SK-N-SH (cell line): Measurements from ENCODE around the gene MRPL44. TPM values are rescaled to one million over a fixed set of nuclear protein-coding genes. Genes with fewer than 3 reads are reported as not detected.

Experiments
- CTCF ChIA-PET: fragments of 300-600, 350-600 bp; formaldehyde crosslinking; extraction: SDS; loops from one replicate; lab custom pipeline; 2021; lab: Yijun Ruan, JAX
- POLR2A ChIA-PET: fragments of 350-600 bp; sonication (Branson Sonifier 250); formaldehyde crosslinking; extraction: SDS; loops from one replicate; lab custom pipeline; 2020; ENCODE audit warnings: antibody characterized with exemption, inconsistent platforms; lab: Yijun Ruan, JAX
- DNase-seq: peaks from one replicate; pipeline ENCODE4 v3.0.0; 2012
- H2AFZ ChIP-seq: fragments of 200-600 bp; sonication (generic); 2 replicates; pipeline ENCODE4 v1.8.1; 2016; ENCODE audit warnings: antibody characterized with exemption, mild to moderate bottlenecking, low read depth
- H3F3A ChIP-seq: fragments of 200-600 bp; sonication (generic); replicated peaks from 2 replicates; pipeline ENCODE3; 2016; ENCODE audit warnings: antibody characterized with exemption, mild to moderate bottlenecking; ENCODE audit not compliant: insufficient read depth
- H3K27ac ChIP-seq, 2 experiments: fragments of 200-500 bp in 1 of 2; fragments of 200-600 bp in 1 of 2; sonication (Bioruptor generic) in 1 of 2; sonication (generic), shearing (Covaris generic) in 1 of 2; 2 replicates each; pipeline versions ENCODE4 v1.5.1 to v1.6.1; 2014 to 2016; ENCODE audit warnings: low read depth in 2 of 2, inconsistent platforms in 1 of 2, low read length in 1 of 2, mild to moderate bottlenecking in 1 of 2, mixed read lengths in 1 of 2
- H3K27me3 ChIP-seq: fragments of 200-600 bp; sonication (generic), shearing (Covaris generic); 2 replicates; pipeline ENCODE4 v1.6.1; 2016; ENCODE audit warnings: mixed run types; ENCODE audit not compliant: insufficient read depth
- H3K36me3 ChIP-seq, 2 experiments: fragments of 200-500 bp in 1 of 2; fragments of 200-600 bp in 1 of 2; sonication (Bioruptor generic) in 1 of 2; sonication (generic) in 1 of 2; replicated peaks in 1 of 2; 2 replicates each; pipeline versions ENCODE3 to v1.5.1; 2014 to 2016; ENCODE audit warnings: low read length in 1 of 2, mild to moderate bottlenecking in 1 of 2; ENCODE audit not compliant: insufficient read depth in 2 of 2, control insufficient read depth in 1 of 2
- H3K4me1 ChIP-seq, 2 experiments: fragments of 200-500 bp in 1 of 2; fragments of 200-600 bp in 1 of 2; sonication (Bioruptor generic) in 1 of 2; sonication (generic), shearing (Covaris generic) in 1 of 2; 2 replicates each; pipeline versions ENCODE4 v1.5.1 to v1.6.1; 2014 to 2016; ENCODE audit warnings: low read depth in 1 of 2, low read length in 1 of 2, mixed run types in 1 of 2; ENCODE audit not compliant: insufficient read depth in 2 of 2, control insufficient read depth in 1 of 2
- H3K4me2 ChIP-seq: fragments of 200-600 bp; sonication (generic), shearing (Covaris generic); 2 replicates; pipeline ENCODE4 v1.6.1; 2017; ENCODE audit warnings: mixed run types
- H3K4me3 ChIP-seq, 2 experiments: fragments of 200-500 bp in 1 of 2; fragments of 200-600 bp in 1 of 2; sonication (Bioruptor generic) in 1 of 2; sonication (generic), shearing (Covaris generic) in 1 of 2; 2 replicates each; pipeline versions ENCODE4 v1.5.1 to v1.8.1; 2014 to 2016; ENCODE audit warnings: low read depth in 2 of 2, inconsistent platforms in 1 of 2, low read length in 1 of 2, mild to moderate bottlenecking in 1 of 2, mixed read lengths in 1 of 2, moderate library complexity in 1 of 2
- H3K79me2 ChIP-seq: fragments of 200-600 bp; sonication (generic); 2 replicates; pipeline ENCODE4 v1.8.1; 2017; ENCODE audit warnings: mild to moderate bottlenecking; ENCODE audit not compliant: insufficient read depth
- H3K9ac ChIP-seq: fragments of 200-600 bp; sonication (generic); 2 replicates; pipeline ENCODE4 v1.6.1; 2017; ENCODE audit warnings: mixed run types
- H3K9me2 ChIP-seq: fragments of 200-600 bp; sonication (generic); 2 replicates; pipeline ENCODE4 v1.6.1; 2017; ENCODE audit warnings: mixed run types
- H3K9me3 ChIP-seq: fragments of 200-600 bp; sonication (generic); 2 replicates; pipeline ENCODE4 v1.6.1; 2017; ENCODE audit warnings: mixed run types, mild to moderate bottlenecking, moderate library complexity
- H4K20me1 ChIP-seq: fragments of 200-600 bp; sonication (generic); 2 replicates; pipeline ENCODE4 v1.6.1; 2017; ENCODE audit warnings: mild to moderate bottlenecking, mixed run types; ENCODE audit not compliant: insufficient read depth
- CHD2 ChIP-seq: fragments of 150-350 bp; IDR thresholded peaks from 2 replicates; pipeline ENCODE4 v1.6.1; 2018; ENCODE audit warnings: low read length; ENCODE audit not compliant: partially characterized antibody
- ELF1 ChIP-seq: IDR thresholded peaks from 2 replicates; pipeline ENCODE4 v1.4.0; 2012
- EP300 ChIP-seq, 2 experiments: IDR thresholded peaks; 2 replicates each; pipeline versions ENCODE4 v1.4.0 to v1.6.1; 2012; ENCODE audit warnings: borderline replicate concordance in 1 of 2, low read depth in 1 of 2, low read length in 1 of 2
- EZH2phosphoT487 ChIP-seq: fragments of 200-600 bp; sonication (generic); IDR thresholded peaks from 2 replicates; pipeline ENCODE4 v1.6.1; 2017; ENCODE audit warnings: low read depth, mixed run types, mild to moderate bottlenecking, antibody characterized with exemption, moderate library complexity, borderline replicate concordance
- FOSL2 ChIP-seq: IDR thresholded peaks from 2 replicates; pipeline ENCODE4 v1.4.0; 2012; ENCODE audit warnings: low read depth, mild to moderate bottlenecking, moderate library complexity, borderline replicate concordance
- FOXJ3 ChIP-seq: sonication (generic); formaldehyde crosslinking; IDR thresholded peaks from 2 replicates; pipeline ENCODE4 v1.5.1; 2020; ENCODE audit warnings: mild to moderate bottlenecking, missing genetic modification reagents
- FOXM1 ChIP-seq: IDR thresholded peaks from 2 replicates; pipeline ENCODE4 v1.4.0; 2012; ENCODE audit warnings: low read depth, mild to moderate bottlenecking
- GABPA ChIP-seq: IDR thresholded peaks from 2 replicates; pipeline ENCODE4 v1.4.0; 2012; ENCODE audit warnings: low read depth, mild to moderate bottlenecking
- GATA2 ChIP-seq: sonication (generic); formaldehyde crosslinking; IDR thresholded peaks from 2 replicates; pipeline ENCODE4 v1.5.0; 2020; ENCODE audit warnings: mild to moderate bottlenecking, missing genetic modification reagents
- JUND ChIP-seq: IDR thresholded peaks from 2 replicates; pipeline ENCODE4 v1.4.0; 2012
- MEF2A ChIP-seq: IDR thresholded peaks from 2 replicates; pipeline ENCODE4 v1.4.0; 2012; ENCODE audit warnings: low read depth, borderline replicate concordance
- MXI1 ChIP-seq: IDR thresholded peaks from 2 replicates; pipeline ENCODE4 v1.6.1; 2012; ENCODE audit warnings: mild to moderate bottlenecking, low read depth, low read length, improper control_type of control experiment
- NFIC ChIP-seq: IDR thresholded peaks from 2 replicates; pipeline ENCODE4 v1.4.0; 2012; ENCODE audit warnings: borderline replicate concordance
- NRF1 ChIP-seq: IDR thresholded peaks from 2 replicates; pipeline ENCODE4 v1.6.1; 2012; ENCODE audit warnings: low read depth, mild to moderate bottlenecking, low read length
- PBX3 ChIP-seq: IDR thresholded peaks from 2 replicates; pipeline ENCODE4; 2012
- POLR2AphosphoS5 ChIP-seq: IDR thresholded peaks from 2 replicates; pipeline ENCODE4 v1.6.1; 2012; ENCODE audit warnings: low read depth, low read length
- RCOR1 ChIP-seq: fragments of 150-350 bp; IDR thresholded peaks from 2 replicates; pipeline ENCODE4 v1.6.1; 2017; ENCODE audit warnings: antibody characterized with exemption, low read length
- RFX5 ChIP-seq: IDR thresholded peaks from 2 replicates; pipeline ENCODE4 v1.6.1; 2012; ENCODE audit warnings: mild to moderate bottlenecking, improper control_type of control experiment, low read length
- TAF1 ChIP-seq: IDR thresholded peaks from 2 replicates; pipeline ENCODE4 v1.6.1; 2012; ENCODE audit warnings: low read depth, mild to moderate bottlenecking, low read length, moderate library complexity, borderline replicate concordance
- TCF12 ChIP-seq: IDR thresholded peaks from 2 replicates; pipeline ENCODE4 v1.4.0; 2012
- TEAD4 ChIP-seq: IDR thresholded peaks from 2 replicates; pipeline ENCODE4 v1.4.0; 2012; ENCODE audit warnings: mild to moderate bottlenecking, borderline replicate concordance; ENCODE audit not compliant: insufficient read depth
- USF2 ChIP-seq: fragments of 150-350 bp; IDR thresholded peaks from 2 replicates; pipeline ENCODE4 v1.6.1; 2017; ENCODE audit warnings: antibody characterized with exemption, low read length, low read depth, borderline replicate concordance
- WGBS: methylation state at CpG from one replicate; pipeline ENCODE4 v1.1.6; 2017; ENCODE audit warnings: low lambda C conversion rate; 5-methylcytosine and 5-hydroxymethylcytosine counted together
- polyA plus RNA-seq, 3 experiments: library from polyadenylated mRNA; depleted of rRNA; stranded (reverse); fragments of >200 nt; gene quantifications; 2 replicates each; pipeline ENCODE4 v1.2.3, GENCODE V29; 2012
- TF ChIP-seq, protein P1 (sequence below): IDR thresholded peaks from 2 replicates; pipeline ENCODE4 v1.4.0; 2012; ENCODE audit warnings: low read depth

Gene MRPL44
- polyA plus RNA-seq, 1 of the 3 experiments (the other 2 are of a cell fraction), result 12.9 TPM

DNA sequence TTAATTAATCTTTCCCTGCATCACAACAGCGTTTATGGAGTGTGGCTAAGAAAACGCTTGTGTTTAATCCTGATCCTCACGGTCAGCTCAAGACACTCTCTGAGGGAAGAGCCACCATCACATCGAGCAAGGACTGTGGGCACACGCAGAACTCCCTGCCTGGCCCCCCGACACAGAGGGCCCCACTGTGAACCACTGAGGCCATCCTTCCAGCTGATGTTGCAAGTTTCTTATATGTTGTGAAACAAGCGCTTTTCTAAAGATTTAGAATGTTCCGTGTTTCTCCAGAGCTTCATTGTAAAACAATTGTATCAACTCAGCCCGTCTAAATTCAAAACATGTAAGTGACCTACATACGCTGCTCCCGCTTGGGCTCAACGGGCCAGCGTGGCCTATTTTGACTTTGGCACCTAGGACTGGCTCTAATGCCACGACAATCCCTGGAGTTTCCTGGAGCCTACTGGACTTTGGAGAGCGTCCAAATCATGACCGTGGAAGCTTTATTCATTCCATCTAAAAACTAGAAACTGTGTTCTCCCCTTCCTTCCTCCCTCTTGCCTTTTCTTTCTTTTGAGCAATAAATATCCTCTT, 46.9 kb downstream of the MRPL44 start:
- Histone ChIP-seq H3K9me2 (no peaks in the 10 kb centered on the region), H3F3A (no peaks in the 10 kb centered on the region), H3K36me3 (peaks cover 6 to 7% of the 10 kb centered on the region in 2 experiments), H2AFZ (no peak overlapping the region), H3K9ac (no peak overlapping the region), H3K27ac (no peak overlapping the region), H3K4me3 (no peak overlapping the region), H4K20me1 (no peaks in the 10 kb centered on the region; the same call in 1 of the 2 replicates), H3K9me3 (no peaks in the 10 kb centered on the region), H3K4me2 (no peak overlapping the region), H3K79me2 (peaks cover 11% of the 10 kb centered on the region), H3K4me1 (peaks cover 11 to 21% of the 10 kb centered on the region in 2 experiments; a peak in 3 of 4 replicates), H3K27me3 (no peaks in the 10 kb centered on the region)
- POLR2A ChIA-PET, result no interaction called here
- 84% methylated on average over 16 of the region's 16 CpGs for WGBS
- CTCF ChIA-PET, result interaction anchor here (0.8 to 8.1 kb wide), 5 partner anchors 10 to 281 kb away, joined by 3 to 85 read pairs (median 4); no protein-coding TSS in a partner anchor
- DNase-seq, result no peak
- no peak for TF ChIP-seq EP300 (IDR thresholded peaks at IDR 0.05; ENCODE audit: borderline replicate concordance in 1 of 2, low read depth in 1 of 2, low read length in 1 of 2)
- TF ChIP-seq TCF12, result no peak
- TF ChIP-seq FOXJ3 (CRISPR knock-in tag), result no peak
- no peak for TF ChIP-seq POLR2AphosphoS5
- TF ChIP-seq ELF1, result no peak
- no peak for TF ChIP-seq TEAD4
- no peak for TF ChIP-seq MXI1
- TF ChIP-seq FOXM1, result no peak
- TF ChIP-seq GABPA, result no peak
- TF ChIP-seq MEF2A, result no peak

DNA sequence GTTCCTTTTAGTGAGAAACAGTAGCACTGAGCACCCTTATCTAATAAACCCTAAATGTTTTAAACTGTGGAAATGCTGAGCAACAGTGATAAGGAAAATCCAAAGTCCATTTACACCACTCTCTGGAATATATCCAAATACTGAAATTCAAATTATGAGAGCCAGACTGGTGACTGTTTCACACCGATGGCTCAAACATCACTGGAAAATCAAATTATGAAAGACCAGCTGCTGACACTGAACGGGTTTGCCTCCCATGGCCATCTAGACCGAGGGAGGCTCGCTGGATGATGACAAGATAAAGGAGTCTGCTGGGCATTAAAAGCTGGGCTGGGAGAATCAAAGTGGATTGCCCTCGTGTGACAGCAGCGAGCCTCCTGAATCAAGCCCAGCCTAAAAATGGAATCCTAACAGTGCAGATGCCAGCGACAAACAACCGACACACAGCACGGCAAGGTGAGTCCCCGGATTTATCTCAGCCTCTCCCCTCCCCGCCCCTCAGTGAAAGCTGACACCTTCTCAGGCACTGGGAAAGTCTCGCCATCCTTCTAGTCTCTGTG, 51.5 kb downstream of the MRPL44 start:
- Histone ChIP-seq H3K9me3 (no peaks in the 10 kb centered on the region), H4K20me1 (no peaks in the 10 kb centered on the region; the same call in 1 of the 2 replicates), H3K9me2 (no peaks in the 10 kb centered on the region), H3K4me2 (no peak overlapping the region), H3K9ac (no peak overlapping the region), H3K4me3 (no peak overlapping the region; a peak in 1 of 4 replicates), H3K36me3 (no peaks in the 10 kb centered on the region), H3K27ac (peak overlapping the region in 1 of 2 experiments; percentile 95; a peak in 2 of 4 replicates), H2AFZ (no peak overlapping the region), H3K4me1 (peaks cover 26 to 28% of the 10 kb centered on the region in 2 experiments; a peak in 3 of 4 replicates), H3K79me2 (peaks cover 14% of the 10 kb centered on the region; the same call in 1 of the 2 replicates), H3K27me3 (no peaks in the 10 kb centered on the region), H3F3A (no peaks in the 10 kb centered on the region)
- peak; percentile 85 for DNase-seq
- WGBS, result 20% methylated on average over 7 of the region's 12 CpGs
- POLR2A ChIA-PET, result interaction anchor here (1.1 kb wide), 1 partner anchor 51 kb away, joined by 3 read pairs; no protein-coding TSS in a partner anchor
- CTCF ChIA-PET, result interaction anchor here (0.8 to 8.1 kb wide), 7 partner anchors 10 to 278 kb away, joined by 3 to 85 read pairs (median 5); partner anchors contain the start of gene SERPINE2
- no peak for TF ChIP-seq TAF1
- no peak for TF ChIP-seq PBX3
- TF ChIP-seq NRF1, result no peak
- TF ChIP-seq NFIC, result no peak
- no peak for TF ChIP-seq CHD2
- TF ChIP-seq POLR2AphosphoS5, result peak; percentile 59; the same call in 1 of the 2 replicates
- no peak for TF ChIP-seq USF2
- TF ChIP-seq EZH2phosphoT487, result no peak
- TF ChIP-seq GATA2 (CRISPR knock-in tag), result peak; percentile 99
- TF ChIP-seq, protein P1, sequence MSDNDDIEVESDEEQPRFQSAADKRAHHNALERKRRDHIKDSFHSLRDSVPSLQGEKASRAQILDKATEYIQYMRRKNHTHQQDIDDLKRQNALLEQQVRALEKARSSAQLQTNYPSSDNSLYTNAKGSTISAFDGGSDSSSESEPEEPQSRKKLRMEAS, result no peak
- TF ChIP-seq RCOR1, result peak; percentile 99
- no peak for TF ChIP-seq MEF2A
- TF ChIP-seq FOXJ3 (CRISPR knock-in tag), result peak; percentile 95
- TF ChIP-seq FOSL2, result no peak
- TF ChIP-seq MXI1, result no peak
- no peak for TF ChIP-seq GABPA
- TF ChIP-seq JUND, result no peak
- no peak for TF ChIP-seq RFX5
